H1 (cell line): ENCODE data around the gene GTF2E1.

Source experiments
- KDM1A ChIP-seq: fragments of 200-600, 300-600 bp; sonication (generic); IDR thresholded peaks from 2 replicates; pipeline ENCODE4 v1.7.1; 2016; ENCODE audit warnings: mild to moderate bottlenecking, low read length, borderline replicate concordance
- POLR2A ChIP-seq, 2 experiments: IDR thresholded peaks; 1 replicate in 1 of 2; 2 replicates in 1 of 2; pipeline ENCODE4 v1.6.1; 2011; ENCODE audit warnings: low read depth in 2 of 2, low read length in 2 of 2, mild to moderate bottlenecking in 2 of 2; ENCODE audit errors: control extremely low read depth in 1 of 2
- RFX5 ChIP-seq: IDR thresholded peaks from 2 replicates; pipeline ENCODE4 v1.6.1; 2011; ENCODE audit warnings: low read depth, low read length, improper control_type of control experiment, borderline replicate concordance
- SIN3A ChIP-seq, 2 experiments: IDR thresholded peaks in 1 of 2; conservative IDR thresholded peaks in 1 of 2; 2 replicates each; pipeline ENCODE4 v1.6.1; 2011 to 2012; ENCODE audit warnings: low read length in 2 of 2, improper control_type of control experiment in 1 of 2, low read depth in 1 of 2, mild to moderate bottlenecking in 1 of 2
- TF ChIP-seq, protein P1 (sequence below), 3 experiments: IDR thresholded peaks; 1 replicate in 2 of 3; 2 replicates in 1 of 3; pipeline versions ENCODE4 v1.5.1 to v1.6.1; 2011; ENCODE audit warnings: low read length in 3 of 3, mild to moderate bottlenecking in 3 of 3, inconsistent platforms in 2 of 3, low read depth in 1 of 3, moderate library complexity in 1 of 3; ENCODE audit not compliant: insufficient read depth in 1 of 3; ENCODE audit errors: control extremely low read depth in 1 of 3
- TF ChIP-seq, protein P2 (sequence below): IDR thresholded peaks from 2 replicates; pipeline ENCODE4 v1.6.1; 2012; ENCODE audit warnings: low read length, inconsistent platforms

DNA sequence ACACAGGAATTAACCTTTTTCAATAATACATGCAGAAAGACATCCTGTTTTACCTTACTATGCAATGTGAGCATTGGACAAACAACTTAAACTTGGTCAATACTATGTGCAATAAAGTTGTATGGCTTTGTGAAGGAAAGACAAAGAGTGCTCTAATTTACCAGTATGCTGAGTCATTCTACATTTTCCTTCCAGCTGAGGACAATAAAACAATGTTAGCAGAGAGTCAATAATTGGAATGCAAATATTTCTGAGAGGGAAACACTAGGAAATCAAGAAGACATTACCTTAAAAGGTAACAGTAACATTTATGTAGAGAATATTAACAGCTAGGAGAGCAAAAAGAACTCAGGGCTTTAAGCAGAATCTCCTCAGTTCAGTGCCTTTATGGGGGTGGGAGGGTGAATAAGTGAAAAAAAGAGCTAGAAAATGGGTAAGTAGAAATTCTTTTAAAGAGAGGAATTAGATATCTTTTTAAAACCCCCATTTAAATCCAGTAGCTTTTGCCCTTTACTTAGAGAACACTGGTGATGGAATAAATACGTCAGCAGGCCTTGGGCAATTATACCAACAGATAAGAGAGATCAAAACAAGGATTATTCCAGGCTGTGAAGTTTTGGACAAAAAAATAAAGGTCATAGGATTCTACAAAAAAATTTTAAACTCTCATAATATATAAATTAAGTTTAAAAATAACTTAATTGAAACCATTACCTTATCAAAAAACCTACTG lies 48.9 kb upstream of the GTF2E1 start:
- TF ChIP-seq RFX5 (no peak), POLR2A (IDR thresholded peaks at IDR 0.05; ENCODE audit: control extremely low read depth in 1 of 2, low read depth in 2 of 2, low read length in 2 of 2) (no peak), KDM1A (no peak), SIN3A (conservative IDR thresholded peaks at IDR 0.05 in 1 of 2, IDR thresholded peaks at IDR 0.05 in 1 of 2; ENCODE audit: low read depth in 1 of 2, low read length in 2 of 2) (no peak)
- TF ChIP-seq, protein P1, sequence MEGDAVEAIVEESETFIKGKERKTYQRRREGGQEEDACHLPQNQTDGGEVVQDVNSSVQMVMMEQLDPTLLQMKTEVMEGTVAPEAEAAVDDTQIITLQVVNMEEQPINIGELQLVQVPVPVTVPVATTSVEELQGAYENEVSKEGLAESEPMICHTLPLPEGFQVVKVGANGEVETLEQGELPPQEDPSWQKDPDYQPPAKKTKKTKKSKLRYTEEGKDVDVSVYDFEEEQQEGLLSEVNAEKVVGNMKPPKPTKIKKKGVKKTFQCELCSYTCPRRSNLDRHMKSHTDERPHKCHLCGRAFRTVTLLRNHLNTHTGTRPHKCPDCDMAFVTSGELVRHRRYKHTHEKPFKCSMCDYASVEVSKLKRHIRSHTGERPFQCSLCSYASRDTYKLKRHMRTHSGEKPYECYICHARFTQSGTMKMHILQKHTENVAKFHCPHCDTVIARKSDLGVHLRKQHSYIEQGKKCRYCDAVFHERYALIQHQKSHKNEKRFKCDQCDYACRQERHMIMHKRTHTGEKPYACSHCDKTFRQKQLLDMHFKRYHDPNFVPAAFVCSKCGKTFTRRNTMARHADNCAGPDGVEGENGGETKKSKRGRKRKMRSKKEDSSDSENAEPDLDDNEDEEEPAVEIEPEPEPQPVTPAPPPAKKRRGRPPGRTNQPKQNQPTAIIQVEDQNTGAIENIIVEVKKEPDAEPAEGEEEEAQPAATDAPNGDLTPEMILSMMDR (IDR thresholded peaks at IDR 0.05; ENCODE audit: control extremely low read depth in 1 of 3, insufficient read depth in 1 of 3, low read depth in 1 of 3, low read length in 3 of 3) = no peak
- TF ChIP-seq, protein P2, sequence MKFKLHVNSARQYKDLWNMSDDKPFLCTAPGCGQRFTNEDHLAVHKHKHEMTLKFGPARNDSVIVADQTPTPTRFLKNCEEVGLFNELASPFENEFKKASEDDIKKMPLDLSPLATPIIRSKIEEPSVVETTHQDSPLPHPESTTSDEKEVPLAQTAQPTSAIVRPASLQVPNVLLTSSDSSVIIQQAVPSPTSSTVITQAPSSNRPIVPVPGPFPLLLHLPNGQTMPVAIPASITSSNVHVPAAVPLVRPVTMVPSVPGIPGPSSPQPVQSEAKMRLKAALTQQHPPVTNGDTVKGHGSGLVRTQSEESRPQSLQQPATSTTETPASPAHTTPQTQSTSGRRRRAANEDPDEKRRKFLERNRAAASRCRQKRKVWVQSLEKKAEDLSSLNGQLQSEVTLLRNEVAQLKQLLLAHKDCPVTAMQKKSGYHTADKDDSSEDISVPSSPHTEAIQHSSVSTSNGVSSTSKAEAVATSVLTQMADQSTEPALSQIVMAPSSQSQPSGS = no peak
